ENCODE data around the gene BRWD1. TPM values are rescaled to one million over a fixed set of nuclear protein-coding genes. Genes with fewer than 3 reads are reported as not detected.

The BRWD1 gene
- total and polyA plus RNA-seq, 2 of the 13 experiments (the other 11 are each of a cell fraction or from before 2014, with no cell fraction given), result 13.9 to 28.0 TPM

- TF ChIP-seq ZBTB40 (IDR thresholded peaks at IDR 0.05) (no peak), ZBTB40 (CRISPR knock-in tag; IDR thresholded peaks at IDR 0.05) (peak; percentile 66), FOXA3 (CRISPR knock-in tag; IDR thresholded peaks at IDR 0.05) (no peak), EHMT2 (IDR thresholded peaks at IDR 0.05; ENCODE audit: borderline replicate concordance, low read depth, low read length) (no peak), ZNF570 (CRISPR knock-in tag; IDR thresholded peaks at IDR 0.05; ENCODE audit: borderline replicate concordance) (0 out of 2 replicates have a peak, but pooled peaks have one; percentile 33), TMF1 (CRISPR knock-in tag; IDR thresholded peaks at IDR 0.05; ENCODE audit: low read depth) (peak; percentile 58; the same call in 1 of the 2 replicates), ZBTB7B (CRISPR knock-in tag; IDR thresholded peaks at IDR 0.05) (peak; percentile 81; the same call in 1 of the 2 replicates), ZBTB42 (CRISPR knock-in tag; IDR thresholded peaks at IDR 0.05) (0 out of 2 replicates have a peak, but pooled peaks have one; percentile 78), ZNF746 (CRISPR knock-in tag; IDR thresholded peaks at IDR 0.05) (0 out of 2 replicates have a peak, but pooled peaks have one; percentile 14), ZNF232 (CRISPR knock-in tag; IDR thresholded peaks at IDR 0.05; ENCODE audit: borderline replicate concordance) (peak; percentile 75; the same call in 1 of the 2 replicates), THAP9 (CRISPR knock-in tag; IDR thresholded peaks at IDR 0.05; ENCODE audit: borderline replicate concordance) (no peak), ZBTB25 (CRISPR knock-in tag; IDR thresholded peaks at IDR 0.05) (peak; percentile 71; the same call in 1 of the 2 replicates), ZFYVE20 (CRISPR knock-in tag; IDR thresholded peaks at IDR 0.05; ENCODE audit: borderline replicate concordance, low read depth) (no peak), MED13 (CRISPR knock-in tag; IDR thresholded peaks at IDR 0.05) (peak; percentile 62; the same call in 1 of the 2 replicates), RBM39 (IDR thresholded peaks at IDR 0.05; ENCODE audit: low read depth, low read length, poor library complexity, severe bottlenecking) (peak; percentile 97), FOXP1 (IDR thresholded peaks at IDR 0.05) (no peak), FOXP1 (CRISPR knock-in tag; IDR thresholded peaks at IDR 0.05) (no peak)
Observed at GRCh38 chr21:39313571-39314142, at the start of gene BRWD1 (continued).
